Measurements from ENCODE around the gene CDADC1. TPM values are rescaled to one million over a fixed set of nuclear protein-coding genes. Genes with fewer than 3 reads are reported as not detected.

CDADC1 gene
- total and polyA plus RNA-seq, 10 of the 15 experiments (the other 5 are each of a cell fraction or from before 2014, with no cell fraction given), result 2.6 to 7.3 (median 5.2) TPM

- TF ChIP-seq EZH2 (IDR thresholded peaks at IDR 0.05; ENCODE audit: borderline replicate concordance, control insufficient read depth, low read depth, low read length) (no peak), RELB (IDR thresholded peaks at IDR 0.05; ENCODE audit: low read depth) (no peak), EED (IDR thresholded peaks at IDR 0.05; ENCODE audit: low read depth) (no peak), KAT2A (conservative IDR thresholded peaks at IDR 0.05; ENCODE audit: control insufficient read depth, low read depth, low read length) (no peak), MTA2 (IDR thresholded peaks at IDR 0.05; ENCODE audit: low read depth) (no peak), ATF2 (IDR thresholded peaks at IDR 0.05; ENCODE audit: low read length) (no peak), MEF2A (IDR thresholded peaks at IDR 0.05; ENCODE audit: insufficient read depth, low read depth, low read length) (no peak), BACH1 (IDR thresholded peaks at IDR 0.05; ENCODE audit: borderline replicate concordance) (no peak)
These were observed 88.9 kb downstream of the CDADC1 start (continued) for GRCh38 chr13:49336655-49337054.

GRCh38 chr13:49340161-49340560, 92.4 kb downstream of the CDADC1 start:
- in situ Hi-C loops (cut with MboI), result no loop called here
- Histone ChIP-seq H3K4me1 (ENCODE audit: control insufficient read depth, insufficient read depth, low read length) (no peaks in the 10 kb centered on the region), H4K20me1 (ENCODE audit: control insufficient read depth, insufficient read depth) (no peaks in the 10 kb centered on the region), H2AFZ (ENCODE audit: control insufficient read depth, low read depth, low read length) (no peak overlapping the region), H3K79me2 (ENCODE audit: control insufficient read depth, insufficient read depth, low read length) (no peaks in the 10 kb centered on the region), H3K4me2 (ENCODE audit: control insufficient read depth, insufficient read depth) (no peak overlapping the region), H3K4me3 (no peak overlapping the region), H3K36me3 (ENCODE audit: control insufficient read depth in 2 of 2, insufficient read depth in 2 of 2, low read length in 1 of 2) (no peaks in the 10 kb centered on the region), H3K27me3 (replicated peaks in 1 of 2; ENCODE audit: control insufficient read depth in 2 of 2, insufficient read depth in 2 of 2, low read length in 1 of 2) (no peaks in the 10 kb centered on the region), H3K9me3 (replicated peaks; ENCODE audit: control insufficient read depth, insufficient read depth, low read length) (no peaks in the 10 kb centered on the region), H3K27ac (ENCODE audit: control insufficient read depth, insufficient read depth) (no peak overlapping the region), H3K9ac (ENCODE audit: control insufficient read depth, insufficient read depth, low read length) (no peak overlapping the region)
- WGBS (ENCODE audit: insufficient coverage, insufficient replicate concordance, low lambda C conversion rate, missing lambda C conversion rate), result 80% methylated on average over 10 of the region's 10 CpGs
- ChIA-PET RAD21 (ENCODE audit: unreplicated experiment) (no interaction called here), CTCF (interaction anchor here (0.8 kb wide), 1 partner anchor 27 kb away, joined by 3 read pairs; no protein-coding TSS in a partner anchor), SMC1A (ENCODE audit: uncharacterized antibody, unreplicated experiment) (interaction anchor here (0.9 kb wide), 1 partner anchor 131 kb away, joined by 3 read pairs; no protein-coding TSS in a partner anchor), POLR2A (no interaction called here)
- DNase-seq (ENCODE audit: low read depth, low spot score) (no peak), FAIRE-seq (no peak), ATAC-seq (no peak)
- BruUV-seq (replicated peaks), result no TSS peak
- intact Hi-C loops (cut with micrococcal nuclease; ENCODE audit: unreplicated experiment), result no loop called here
- TF ChIP-seq ZBTB40 (IDR thresholded peaks at IDR 0.05; ENCODE audit: borderline replicate concordance) (no peak), TARDBP (IDR thresholded peaks at IDR 0.05; ENCODE audit: borderline replicate concordance) (no peak), RAD51 (IDR thresholded peaks at IDR 0.05) (no peak), CHD2 (IDR thresholded peaks at IDR 0.05; ENCODE audit: borderline replicate concordance, low read depth, low read length) (no peak), DPF2 (IDR thresholded peaks at IDR 0.05) (no peak), MTA2 (IDR thresholded peaks at IDR 0.05; ENCODE audit: low read depth) (no peak)

All from GM12878 (cell line).